Panc1 (cell line): ENCODE data around the gene CHP1. TPM values are rescaled to one million over a fixed set of nuclear protein-coding genes. Genes with fewer than 3 reads are reported as not detected.

Experiments used
- ATAC-seq: fragments of 200-7000 bp; cut with Tn5 transposase; 2 replicates; pipeline ENCODE4 v1.9.1; 2020; ENCODE audit warnings: mild to moderate bottlenecking, moderate library complexity
- BruUV-seq: library from RNA; stranded (reverse); fragments of 400-500 nt; replicated peaks from 2 replicates; lab custom pipeline; 2021; lab: Mats Ljungman, UMichigan
- CTCF ChIA-PET: fragments of 300-600 bp; sonication (Branson Sonifier 250); formaldehyde crosslinking; loops from one replicate; lab custom pipeline; 2022; ENCODE audit warnings: antibody characterized with exemption; lab: Charles Lee
- POLR2A ChIA-PET: fragments of 300-600 bp; sonication (Branson Sonifier 250); formaldehyde crosslinking; loops from one replicate; lab custom pipeline; 2022; ENCODE audit warnings: antibody characterized with exemption; lab: Charles Lee
- DNase-seq: peaks from one replicate; pipeline ENCODE4 v3.0.0-alpha.2; 2010; ENCODE audit warnings: low read depth, low spot score
- H3K27ac ChIP-seq: 2 replicates; pipeline ENCODE4 v1.5.1; 2011; ENCODE audit warnings: mild to moderate bottlenecking, low read length, inconsistent platforms
- H3K27me3 ChIP-seq: fragments of 200-500 bp; sonication (Bioruptor generic); 2 replicates; pipeline ENCODE4 v1.6.0; 2014; ENCODE audit warnings: low read length, inconsistent platforms; ENCODE audit not compliant: control insufficient read depth, insufficient read depth
- H3K36me3 ChIP-seq: fragments of 200-500 bp; sonication (Bioruptor generic); 2 replicates; pipeline ENCODE4 v1.5.1; 2014; ENCODE audit warnings: inconsistent platforms, mild to moderate bottlenecking, low read length, moderate library complexity; ENCODE audit not compliant: control insufficient read depth, insufficient read depth
- H3K4me1 ChIP-seq: 2 replicates; pipeline ENCODE4 v1.5.1; 2011; ENCODE audit warnings: inconsistent platforms, mild to moderate bottlenecking, low read length, moderate library complexity; ENCODE audit not compliant: control insufficient read depth, insufficient read depth
- H3K4me3 ChIP-seq, 2 experiments: 2 replicates each; pipeline ENCODE4 v1.5.1; 2011 to 2012; ENCODE audit warnings: low read depth in 2 of 2, low read length in 2 of 2, mild to moderate bottlenecking in 2 of 2, inconsistent platforms in 1 of 2, moderate library complexity in 1 of 2
- H3K9me3 ChIP-seq: fragments of 200-500 bp; sonication (Bioruptor generic); 2 replicates; pipeline ENCODE4 v1.5.1; 2014; ENCODE audit warnings: low read depth, mild to moderate bottlenecking, inconsistent platforms, low read length, moderate library complexity; ENCODE audit not compliant: control insufficient read depth, insufficient read depth
- POLR2AphosphoS5 ChIP-seq: IDR thresholded peaks from 2 replicates; pipeline ENCODE4 v1.6.1; 2012; ENCODE audit warnings: mild to moderate bottlenecking, low read depth, low read length, moderate library complexity
- SIN3A ChIP-seq: IDR thresholded peaks from 2 replicates; pipeline ENCODE4 v1.6.1; 2012; ENCODE audit warnings: low read depth, mild to moderate bottlenecking, low read length, moderate library complexity, borderline replicate concordance; ENCODE audit not compliant: insufficient read depth
- TCF7L2 ChIP-seq: IDR thresholded peaks from 2 replicates; pipeline ENCODE4 v1.6.1; 2011; ENCODE audit warnings: mild to moderate bottlenecking, low read depth, low read length, inconsistent platforms
- in situ Hi-C: cut with HindIII; loops from 2 replicates; pipeline ENCODE4 v1.10.0; 2016; ENCODE audit warnings: low sequenced_read_pairs, low pct_unique_long_range_greater_than_20kb
- intact Hi-C: fragments of 100-400 bp; cut with micrococcal nuclease; formaldehyde crosslinking; loops from one replicate; pipeline ENCODE4 v1.10.0; 2022; ENCODE audit not compliant: unreplicated experiment
- total RNA-seq: library from RNA; stranded (reverse); gene quantifications from one replicate; pipeline ENCODE4 v1.2.1, GENCODE V29; 2021; ENCODE audit not compliant: unreplicated experiment
- TF ChIP-seq, protein P1 (sequence below): fragments of 450-650 bp; IDR thresholded peaks from 2 replicates; pipeline ENCODE4 v1.5.1; 2017; ENCODE audit warnings: mild to moderate bottlenecking
- TF ChIP-seq, protein P2 (sequence below), 2 experiments: IDR thresholded peaks; 2 replicates each; pipeline ENCODE4 v1.6.1; 2011 to 2012; ENCODE audit warnings: low read depth in 2 of 2, control low read depth in 1 of 2, low read length in 1 of 2, mild to moderate bottlenecking in 1 of 2, moderate library complexity in 1 of 2; ENCODE audit not compliant: insufficient read depth in 1 of 2

CHP1 gene
- total RNA-seq, 1 experiment from 2014 or later = 123 TPM

GRCh38 chr15:41219381-41219780 is 11.7 kb upstream of the CHP1 start:
- no TSS peak for BruUV-seq
- no peak for DNase-seq
- in situ Hi-C loops (no loop called here), intact Hi-C loops (no loop called here)
- Histone ChIP-seq H3K4me3 (no peak overlapping the region), H3K36me3 (no peaks in the 10 kb centered on the region), H3K4me1 (no peaks in the 10 kb centered on the region), H3K27me3 (no peaks in the 10 kb centered on the region; the same call in 1 of the 2 replicates), H3K27ac (no peak overlapping the region), H3K9me3 (no peaks in the 10 kb centered on the region)
- TF ChIP-seq, protein P1, sequence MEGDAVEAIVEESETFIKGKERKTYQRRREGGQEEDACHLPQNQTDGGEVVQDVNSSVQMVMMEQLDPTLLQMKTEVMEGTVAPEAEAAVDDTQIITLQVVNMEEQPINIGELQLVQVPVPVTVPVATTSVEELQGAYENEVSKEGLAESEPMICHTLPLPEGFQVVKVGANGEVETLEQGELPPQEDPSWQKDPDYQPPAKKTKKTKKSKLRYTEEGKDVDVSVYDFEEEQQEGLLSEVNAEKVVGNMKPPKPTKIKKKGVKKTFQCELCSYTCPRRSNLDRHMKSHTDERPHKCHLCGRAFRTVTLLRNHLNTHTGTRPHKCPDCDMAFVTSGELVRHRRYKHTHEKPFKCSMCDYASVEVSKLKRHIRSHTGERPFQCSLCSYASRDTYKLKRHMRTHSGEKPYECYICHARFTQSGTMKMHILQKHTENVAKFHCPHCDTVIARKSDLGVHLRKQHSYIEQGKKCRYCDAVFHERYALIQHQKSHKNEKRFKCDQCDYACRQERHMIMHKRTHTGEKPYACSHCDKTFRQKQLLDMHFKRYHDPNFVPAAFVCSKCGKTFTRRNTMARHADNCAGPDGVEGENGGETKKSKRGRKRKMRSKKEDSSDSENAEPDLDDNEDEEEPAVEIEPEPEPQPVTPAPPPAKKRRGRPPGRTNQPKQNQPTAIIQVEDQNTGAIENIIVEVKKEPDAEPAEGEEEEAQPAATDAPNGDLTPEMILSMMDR = no peak
- TF ChIP-seq POLR2AphosphoS5 = no peak
- TF ChIP-seq, protein P2, sequence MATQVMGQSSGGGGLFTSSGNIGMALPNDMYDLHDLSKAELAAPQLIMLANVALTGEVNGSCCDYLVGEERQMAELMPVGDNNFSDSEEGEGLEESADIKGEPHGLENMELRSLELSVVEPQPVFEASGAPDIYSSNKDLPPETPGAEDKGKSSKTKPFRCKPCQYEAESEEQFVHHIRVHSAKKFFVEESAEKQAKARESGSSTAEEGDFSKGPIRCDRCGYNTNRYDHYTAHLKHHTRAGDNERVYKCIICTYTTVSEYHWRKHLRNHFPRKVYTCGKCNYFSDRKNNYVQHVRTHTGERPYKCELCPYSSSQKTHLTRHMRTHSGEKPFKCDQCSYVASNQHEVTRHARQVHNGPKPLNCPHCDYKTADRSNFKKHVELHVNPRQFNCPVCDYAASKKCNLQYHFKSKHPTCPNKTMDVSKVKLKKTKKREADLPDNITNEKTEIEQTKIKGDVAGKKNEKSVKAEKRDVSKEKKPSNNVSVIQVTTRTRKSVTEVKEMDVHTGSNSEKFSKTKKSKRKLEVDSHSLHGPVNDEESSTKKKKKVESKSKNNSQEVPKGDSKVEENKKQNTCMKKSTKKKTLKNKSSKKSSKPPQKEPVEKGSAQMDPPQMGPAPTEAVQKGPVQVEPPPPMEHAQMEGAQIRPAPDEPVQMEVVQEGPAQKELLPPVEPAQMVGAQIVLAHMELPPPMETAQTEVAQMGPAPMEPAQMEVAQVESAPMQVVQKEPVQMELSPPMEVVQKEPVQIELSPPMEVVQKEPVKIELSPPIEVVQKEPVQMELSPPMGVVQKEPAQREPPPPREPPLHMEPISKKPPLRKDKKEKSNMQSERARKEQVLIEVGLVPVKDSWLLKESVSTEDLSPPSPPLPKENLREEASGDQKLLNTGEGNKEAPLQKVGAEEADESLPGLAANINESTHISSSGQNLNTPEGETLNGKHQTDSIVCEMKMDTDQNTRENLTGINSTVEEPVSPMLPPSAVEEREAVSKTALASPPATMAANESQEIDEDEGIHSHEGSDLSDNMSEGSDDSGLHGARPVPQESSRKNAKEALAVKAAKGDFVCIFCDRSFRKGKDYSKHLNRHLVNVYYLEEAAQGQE (IDR thresholded peaks at IDR 0.05; ENCODE audit: insufficient read depth in 1 of 2, low read depth in 2 of 2, low read length in 1 of 2) = no peak
- no peak for TF ChIP-seq SIN3A
- TF ChIP-seq TCF7L2 = no peak
- ATAC-seq = no peak
- ChIA-PET CTCF (no interaction called here), POLR2A (interaction anchor here (0.5 kb wide), 1 partner anchor 24 kb away, joined by 3 read pairs; no protein-coding TSS in a partner anchor)

GRCh38 chr15:41230345-41230649 is 771 bp upstream of the CHP1 start:
- intact Hi-C loops (no loop called here), in situ Hi-C loops (no loop called here)
- ChIA-PET CTCF (interaction anchor here (0.7 kb wide), 1 partner anchor 51 kb away, joined by 3 read pairs; no protein-coding TSS in a partner anchor), POLR2A (interaction anchor here (0.7 kb wide), 1 partner anchor 215 kb away, joined by 10 read pairs; no protein-coding TSS in a partner anchor)
- Histone ChIP-seq H3K4me1 (peaks cover 12% of the 10 kb centered on the region), H3K36me3 (no peaks in the 10 kb centered on the region; the same call in 1 of the 2 replicates), H3K27me3 (no peaks in the 10 kb centered on the region), H3K27ac (peak overlapping the region; percentile 89), H3K4me3 (peak overlapping the region; percentile 90 to 99), H3K9me3 (no peaks in the 10 kb centered on the region)
- TF ChIP-seq, protein P2 (IDR thresholded peaks at IDR 0.05; ENCODE audit: insufficient read depth in 1 of 2, low read depth in 2 of 2, low read length in 1 of 2) = no peak
- TF ChIP-seq, protein P1 = no peak; the same call in 1 of the 2 replicates
- no peak for TF ChIP-seq POLR2AphosphoS5
- no peak for TF ChIP-seq TCF7L2
- TF ChIP-seq SIN3A = no peak
- TSS peak; percentile 69 for BruUV-seq
- DNase-seq (no peak), ATAC-seq (no peak)
